Small intestine (tissue), 7 donors: ENCODE data around the gene SLC25A25. TPM values are rescaled to one million over a fixed set of nuclear protein-coding genes. Genes with fewer than 3 reads are reported as not detected.

ENCODE experiments used
- DNase-seq, 2 donors: peaks; one replicate each; pipeline versions ENCODE4 v3.0.0 to v3.0.0-alpha.2; 2013
- FAIRE-seq: peaks from 2 replicates; lab custom pipeline; 2012; peaks lifted over from hg19 to GRCh38; lab: Jason Lieb, UNC
- H3K27ac ChIP-seq, 3 donors: one replicate each; pipeline ENCODE4 v1.5.1; 2013; ENCODE audit warnings: low read length in 2 of 3, mild to moderate bottlenecking in 2 of 3, control low read depth in 1 of 3, inconsistent platforms in 1 of 3, low read depth in 1 of 3, moderate library complexity in 1 of 3
- H3K27me3 ChIP-seq, 3 donors: one replicate each; pipeline ENCODE4 v1.6.1; 2013; ENCODE audit warnings: low read length in 3 of 3, inconsistent platforms in 1 of 3; ENCODE audit not compliant: control insufficient read depth in 3 of 3, insufficient read depth in 3 of 3
- H3K36me3 ChIP-seq, 3 donors: one replicate each; pipeline ENCODE4 v1.6.1; 2013; ENCODE audit warnings: low read length in 3 of 3, inconsistent platforms in 1 of 3, low read depth in 1 of 3, mild to moderate bottlenecking in 1 of 3, moderate library complexity in 1 of 3; ENCODE audit not compliant: control insufficient read depth in 3 of 3, insufficient read depth in 2 of 3
- H3K4me1 ChIP-seq, 3 donors: one replicate each; pipeline ENCODE4 v1.6.1; 2013; ENCODE audit warnings: low read length in 2 of 3, inconsistent platforms in 1 of 3, low read depth in 1 of 3, mild to moderate bottlenecking in 1 of 3, moderate library complexity in 1 of 3; ENCODE audit not compliant: control insufficient read depth in 3 of 3, insufficient read depth in 2 of 3
- H3K4me3 ChIP-seq, 3 donors: one replicate each; pipeline ENCODE4 v1.5.1; 2013; ENCODE audit warnings: low read length in 3 of 3, control low read depth in 1 of 3, inconsistent platforms in 1 of 3, low read depth in 1 of 3, mild to moderate bottlenecking in 1 of 3, moderate library complexity in 1 of 3
- H3K9me3 ChIP-seq, 2 donors: one replicate each; pipeline ENCODE4 v1.6.1; 2013; ENCODE audit warnings: low read depth in 1 of 2, low read length in 1 of 2; ENCODE audit not compliant: control insufficient read depth in 2 of 2, insufficient read depth in 1 of 2
- WGBS, 3 donors: extraction: QIAGEN DNeasy Blood & Tissue Kit; methylation state at CpG; one replicate each; pipeline ENCODE4 v1.1.7; 2013; 5-methylcytosine and 5-hydroxymethylcytosine counted together
- polyA plus RNA-seq, 4 donors: library from polyadenylated mRNA; stranded (reverse) in 3 of 4; unstranded in 1 of 4; fragments of 200-250 nt in 3 of 4; fragments of 120-200 nt in 1 of 4; gene quantifications; one replicate each; pipeline versions ENCODE4 v1.2.1 to v1.2.3, GENCODE V29; 2013
- donor health status: healthy with polysubstance abuse.
- donor health status: control.
- donor health status: control.
- donor health status: Bipolar disorder and iron deficiency.
- donor health status: healthy.

SLC25A25 gene
- polyA plus RNA-seq, 4 donors = 15.5 to 26.2 (median 20.1) TPM

- Histone ChIP-seq H3K4me3 (no peak overlapping the region), H3K4me1 (peaks cover 2 to 41% (median 6%) of the 10 kb centered on the region in 3 donors), H3K9me3 (no peaks in the 10 kb centered on the region), H3K27me3 (no peaks in the 10 kb centered on the region), H3K36me3 (peaks cover 2 to 13% (median 4%) of the 10 kb centered on the region in 3 donors), H3K27ac (peak overlapping the region in 1 of 3 donors; percentile 38)
- DNase-seq (no peak), FAIRE-seq (no peak)
- WGBS, 3 donors = 90 to 95% (median 93%) methylated on average over 4 of the region's 4 CpGs
These were observed 16.7 kb downstream of the SLC25A25 start for GRCh38 chr9:128084746-128085145.

DNA sequence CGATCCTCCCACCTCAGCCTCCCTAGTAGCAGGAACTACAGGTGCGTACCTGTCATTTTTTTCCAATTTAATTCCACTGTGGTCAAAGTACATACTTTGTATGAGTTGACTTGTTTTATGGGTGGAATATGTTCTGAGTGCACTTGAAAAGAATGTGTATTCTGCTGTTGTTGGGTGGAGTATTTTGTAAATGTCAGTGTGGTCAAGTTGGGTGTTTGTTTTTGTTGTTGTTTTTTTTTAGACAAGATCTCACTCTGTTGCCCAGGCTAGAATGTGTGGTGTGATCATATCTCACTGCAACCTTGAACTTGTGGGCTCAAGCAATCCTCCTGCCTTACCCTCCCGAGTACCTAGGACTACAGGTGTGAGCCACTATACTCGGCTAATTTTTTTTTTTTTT, 17.9 kb downstream of the SLC25A25 start:
- peaks cover 1 to 29% (median 5%) of the 10 kb centered on the region in 3 donors for H3K4me1 ChIP-seq
- no peak overlapping the region for H3K27ac ChIP-seq
- FAIRE-seq (no peak), DNase-seq (peak; percentile 32 to 52)
- H3K9me3 ChIP-seq = no peaks in the 10 kb centered on the region
- H3K4me3 ChIP-seq = no peak overlapping the region
- 58 to 78% (median 66%) methylated on average over 4 of the region's 4 CpGs for whole genome bisulfite sequencing, 3 donors
- H3K36me3 ChIP-seq = peaks cover 2 to 13% (median 4%) of the 10 kb centered on the region in 3 donors
- H3K27me3 ChIP-seq = no peaks in the 10 kb centered on the region

DNA sequence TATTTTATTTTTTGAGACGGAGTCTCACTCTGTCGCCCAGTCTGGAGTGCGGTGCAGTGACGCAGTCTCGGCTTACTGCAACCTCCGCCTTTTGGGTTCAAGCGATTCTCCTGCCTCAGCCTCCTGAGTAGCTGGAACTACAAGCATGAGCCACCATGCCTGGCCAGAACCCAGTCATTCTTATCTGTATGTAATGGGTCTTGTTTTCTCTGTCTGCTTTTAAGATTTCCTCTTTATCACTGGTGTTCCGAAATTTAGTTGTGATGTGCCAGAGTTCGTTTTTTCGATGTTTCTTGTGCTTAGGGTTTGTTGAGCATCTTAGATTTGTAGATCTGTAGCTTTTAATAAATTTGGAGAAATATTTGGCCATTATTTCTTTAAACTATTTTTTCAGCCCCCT, 19.2 kb downstream of the SLC25A25 start:
- no peaks in the 10 kb centered on the region for H3K9me3 ChIP-seq
- no peak for DNase-seq
- WGBS, 3 donors = 81 to 92% (median 87%) methylated on average over 10 of the region's 10 CpGs
- FAIRE-seq = no peak
- H3K4me1 ChIP-seq = peaks cover 0 to 17% (median 0%) of the 10 kb centered on the region in 3 donors
- peak overlapping the region in 1 of 3 donors; percentile 68 for H3K27ac ChIP-seq
- H3K4me3 ChIP-seq = no peak overlapping the region
- H3K36me3 ChIP-seq = peaks cover 1 to 20% (median 4%) of the 10 kb centered on the region in 3 donors
- no peaks in the 10 kb centered on the region for H3K27me3 ChIP-seq

DNA sequence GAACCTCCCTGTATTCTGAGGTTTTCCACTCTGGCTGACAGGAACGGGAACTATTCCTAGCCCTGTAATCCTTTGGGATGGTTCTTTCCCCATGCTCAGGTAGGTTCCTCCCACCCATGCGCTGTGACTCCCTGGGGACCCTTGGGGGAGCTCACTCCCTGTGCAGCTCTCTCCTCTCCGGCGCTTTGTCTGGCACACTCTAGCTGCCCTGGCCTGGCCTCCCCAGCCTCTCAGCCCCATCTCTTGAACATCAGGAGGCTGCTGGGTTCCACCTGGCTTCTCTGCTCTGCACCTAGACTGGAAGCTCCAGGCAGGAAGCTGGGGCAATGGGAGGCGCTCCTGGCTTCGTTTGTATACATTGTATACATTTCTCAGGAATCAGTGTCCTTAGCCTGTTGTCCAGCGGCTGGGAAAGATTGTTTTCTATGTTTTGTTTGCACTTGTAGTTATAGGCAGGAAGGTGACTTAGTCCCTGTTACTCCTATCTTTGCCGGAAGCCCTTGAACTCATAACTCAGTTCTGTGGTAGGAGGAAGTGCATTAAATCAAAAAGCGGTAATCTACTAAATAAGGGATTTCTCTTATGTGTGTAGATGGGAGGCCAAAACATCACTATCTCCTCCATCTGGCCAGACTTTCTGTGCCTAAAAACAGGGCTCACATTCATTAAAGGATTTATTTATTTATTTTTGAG, 20.4 kb downstream of the SLC25A25 start:
- Histone ChIP-seq H3K4me1 (peaks cover 0 to 17% (median 2%) of the 10 kb centered on the region in 3 donors), H3K27ac (peak overlapping the region in 2 of 3 donors; percentile 41 to 68), H3K27me3 (no peaks in the 10 kb centered on the region), H3K36me3 (peaks cover 0 to 21% (median 4%) of the 10 kb centered on the region in 3 donors), H3K9me3 (no peaks in the 10 kb centered on the region), H3K4me3 (no peak overlapping the region)
- FAIRE-seq = no peak
- 73 to 80% (median 78%) methylated on average over 9 of the region's 9 CpGs for WGBS, 3 donors
- no peak for DNase-seq

DNA sequence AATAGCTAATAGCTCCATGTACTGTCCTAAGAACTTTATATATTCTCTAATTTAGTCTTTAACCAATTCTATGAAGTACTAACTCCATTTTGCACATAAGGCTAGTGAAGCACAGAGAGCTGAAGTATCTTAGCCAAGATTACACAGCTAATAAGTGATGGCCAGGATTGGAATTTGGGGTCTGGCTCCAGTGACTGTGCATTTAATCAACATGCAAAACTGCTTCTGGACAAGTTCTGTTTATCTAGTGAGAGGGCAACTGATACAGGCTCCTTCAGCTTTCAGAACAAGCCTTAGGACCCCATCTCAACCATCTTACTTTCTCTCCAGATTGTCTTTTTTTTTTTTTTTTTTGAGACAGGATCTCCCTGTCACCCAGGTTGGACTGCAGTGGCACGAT, 21.3 kb downstream of the SLC25A25 start:
- no peak for FAIRE-seq
- H3K27ac ChIP-seq = no peak overlapping the region
- peaks cover 0 to 21% (median 4%) of the 10 kb centered on the region in 3 donors for H3K4me1 ChIP-seq

GRCh38 chr9:128091144-128091543, 23.1 kb downstream of the SLC25A25 start:
- H3K4me1 ChIP-seq = peaks cover 0 to 23% (median 6%) of the 10 kb centered on the region in 3 donors
- peaks cover 0 to 27% (median 2%) of the 10 kb centered on the region in 3 donors for H3K36me3 ChIP-seq
- peak overlapping the region in 1 of 3 donors; percentile 26 for H3K27ac ChIP-seq
- no peak overlapping the region for H3K4me3 ChIP-seq
- H3K9me3 ChIP-seq = no peaks in the 10 kb centered on the region
- no peaks in the 10 kb centered on the region for H3K27me3 ChIP-seq
- 63 to 89% (median 81%) methylated on average over 13 of the region's 13 CpGs for WGBS, 3 donors
- FAIRE-seq (no peak), DNase-seq (peak in 1 of 2 donors; percentile 58)

More for the DNA sequence above, 21.3 kb downstream of the SLC25A25 start:
- Histone ChIP-seq H3K4me3 (no peak overlapping the region), H3K36me3 (peaks cover 0 to 23% (median 4%) of the 10 kb centered on the region in 3 donors), H3K27me3 (no peaks in the 10 kb centered on the region), H3K9me3 (no peaks in the 10 kb centered on the region)
- WGBS, 3 donors = 86 to 100% (median 90%) methylated on average over 1 of the region's 1 CpG
- no peak for DNase-seq

DNA sequence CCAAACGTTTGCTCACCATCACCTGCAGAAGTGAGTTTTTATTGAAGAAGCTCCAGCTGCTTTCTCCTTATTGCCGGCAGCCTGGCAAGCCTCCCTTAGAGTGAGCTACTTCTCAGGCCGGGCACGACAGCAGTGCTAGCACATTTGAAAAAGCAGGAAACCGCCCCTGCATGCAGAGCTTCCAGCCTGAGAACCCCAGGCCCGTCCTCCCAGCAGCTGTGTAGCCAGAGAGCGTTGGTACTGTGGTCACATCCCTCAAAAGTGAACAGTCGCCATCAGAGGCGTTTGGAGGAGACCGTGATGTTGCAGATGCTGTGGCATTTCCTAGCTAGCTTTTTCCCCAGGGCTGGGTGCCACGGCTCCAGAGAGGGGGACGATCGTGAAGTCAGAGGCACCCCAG, 23.5 kb downstream of the SLC25A25 start:
- Histone ChIP-seq H3K27me3 (no peaks in the 10 kb centered on the region), H3K27ac (peak overlapping the region in 2 of 3 donors; percentile 24 to 42), H3K36me3 (peaks cover 0 to 27% (median 2%) of the 10 kb centered on the region in 3 donors), H3K4me1 (peaks cover 0 to 23% (median 6%) of the 10 kb centered on the region in 3 donors), H3K9me3 (no peaks in the 10 kb centered on the region), H3K4me3 (no peak overlapping the region)
- 44 to 75% (median 70%) methylated on average over 12 to 13 of the region's 13 CpGs for WGBS, 3 donors
- no peak for FAIRE-seq
- DNase-seq = no peak

DNA sequence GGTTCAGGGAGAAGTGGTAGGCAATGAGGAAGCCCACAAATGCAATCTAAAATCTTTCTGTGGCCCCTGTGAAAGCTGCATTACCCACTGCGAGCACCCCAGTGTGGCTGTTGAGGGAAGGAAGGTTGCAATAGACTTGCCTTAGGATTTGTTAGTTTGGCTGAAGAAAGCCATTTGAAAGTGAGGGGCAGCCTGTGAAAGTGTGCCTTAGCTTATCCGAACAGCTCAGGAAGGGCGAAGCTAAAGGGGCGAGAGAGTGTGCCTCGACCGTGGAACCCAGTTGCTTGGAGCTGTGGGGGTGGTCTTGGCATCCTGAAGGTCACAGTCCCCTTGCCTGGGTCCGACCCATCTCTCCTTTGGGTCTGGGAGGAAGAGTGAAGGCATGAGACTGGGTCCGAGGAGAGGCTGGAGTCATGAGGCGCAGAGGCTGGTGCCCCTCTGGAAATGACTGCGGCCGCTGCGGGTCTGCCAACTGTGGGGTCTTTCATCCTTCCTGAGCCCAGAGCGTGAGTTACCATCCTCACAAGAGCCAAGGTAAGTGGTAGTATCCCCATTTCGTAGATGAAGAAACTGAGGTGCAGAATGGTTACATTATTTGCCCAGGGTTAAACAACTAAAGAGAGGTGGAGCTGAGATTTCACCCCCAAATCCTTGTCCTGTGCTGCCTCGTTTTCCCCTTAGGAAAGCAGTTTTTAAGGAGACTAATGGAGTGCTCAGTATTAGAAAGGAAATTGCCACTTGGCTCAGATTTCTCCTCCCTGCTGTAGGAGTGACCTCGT, 24.4 kb downstream of the SLC25A25 start:
- FAIRE-seq (no peak), DNase-seq (no peak)
- Histone ChIP-seq H3K4me1 (peaks cover 0 to 26% (median 6%) of the 10 kb centered on the region in 3 donors), H3K9me3 (no peaks in the 10 kb centered on the region), H3K27me3 (no peaks in the 10 kb centered on the region), H3K36me3 (peaks cover 0 to 31% (median 0%) of the 10 kb centered on the region in 3 donors), H3K27ac (peak overlapping the region in 1 of 3 donors; percentile 97), H3K4me3 (no peak overlapping the region)
- 84 to 88% (median 85%) methylated on average over 16 of the region's 16 CpGs for WGBS, 3 donors
